Fibroblast of pulmonary artery (primary cell): ENCODE results near the gene PEX11G.

Experiments
- DNase-seq: peaks from one replicate; pipeline ENCODE4 v3.0.0-alpha.2; 2010; ENCODE audit warnings: low read depth
- H3K4me3 ChIP-seq: replicated peaks from 2 replicates; pipeline ENCODE4 v1.5.1; 2011; ENCODE audit warnings: low read depth, mild to moderate bottlenecking, control low read depth, low read length, moderate library complexity
- CTCF ChIP-seq: IDR thresholded peaks from 2 replicates; pipeline ENCODE4 v1.5.1; 2011; ENCODE audit warnings: mild to moderate bottlenecking, control low read depth, low read length, inconsistent platforms; ENCODE audit errors: missing control alignments

The PEX11G gene

GRCh38 chr19:7461841-7462629 lies 26.8 kb downstream of the PEX11G start:
- H3K4me3 ChIP-seq, result no peak overlapping the region
- DNase-seq, result no peak
- no peak for TF ChIP-seq CTCF

- peak; percentile 30 for DNase-seq
- TF ChIP-seq CTCF, result no peak
- no peak overlapping the region for H3K4me3 ChIP-seq
Observed at GRCh38 chr19:7460562-7460966, 28.3 kb downstream of the PEX11G start.

GRCh38 chr19:7459773-7460172 lies 29.1 kb downstream of the PEX11G start:
- TF ChIP-seq CTCF, result no peak
- DNase-seq, result no peak
- H3K4me3 ChIP-seq, result no peak overlapping the region

- no peak for TF ChIP-seq CTCF
- H3K4me3 ChIP-seq, result no peak overlapping the region
- no peak for DNase-seq
Observed at GRCh38 chr19:7458675-7459074, 30.2 kb downstream of the PEX11G start.

- no peak overlapping the region for H3K4me3 ChIP-seq
- TF ChIP-seq CTCF, result no peak
Observed at GRCh38 chr19:7456964-7457541, 31.8 kb downstream of the PEX11G start.

GRCh38 chr19:7455600-7456296 lies 33.1 kb downstream of the PEX11G start:
- no peak for DNase-seq
- TF ChIP-seq CTCF, result no peak
- no peak overlapping the region for H3K4me3 ChIP-seq

More at GRCh38 chr19:7456964-7457541, 31.8 kb downstream of the PEX11G start:
- no peak for DNase-seq
